IgD-negative memory B cell (primary cell): ENCODE results near the gene NAXD. TPM values are rescaled to one million over a fixed set of nuclear protein-coding genes. Genes with fewer than 3 reads are reported as not detected.
"Not testable (repeated sequence)": the region's sequence is repeated elsewhere in the genome, so short reads cannot be mapped to it uniquely, and the experiment has no call there.

ENCODE experiments used
- H3K27ac Mint-ChIP-seq, 3 donors: one replicate each; pipeline ENCODE4 v1.8.0; 2020 to 2022; ENCODE audit warnings: mild to moderate bottlenecking in 3 of 3, mixed read lengths in 3 of 3, moderate library complexity in 1 of 3
- H3K27me3 Mint-ChIP-seq: one replicate; pipeline ENCODE4 v1.8.0; 2021; ENCODE audit warnings: mixed read lengths
- H3K36me3 Mint-ChIP-seq: one replicate; pipeline ENCODE4 v1.8.0; 2020; ENCODE audit warnings: mild to moderate bottlenecking, mixed read lengths
- H3K4me1 Mint-ChIP-seq, 3 donors: one replicate each; pipeline ENCODE4 v1.8.0; 2020 to 2022; ENCODE audit warnings: mixed read lengths in 3 of 3, mild to moderate bottlenecking in 1 of 3
- H3K4me3 Mint-ChIP-seq, 4 donors: one replicate each; pipeline ENCODE4 v1.8.0; 2020 to 2022; ENCODE audit warnings: mild to moderate bottlenecking in 4 of 4, mixed read lengths in 4 of 4, moderate library complexity in 3 of 4
- H3K9me3 Mint-ChIP-seq, 3 donors: one replicate each; pipeline ENCODE4 v1.8.0; 2020 to 2021; ENCODE audit warnings: mixed read lengths in 3 of 3, mild to moderate bottlenecking in 1 of 3
- polyA plus RNA-seq: library from polyadenylated mRNA; unstranded; fragments of 300-500 nt; fragmentation: Illumina TruSeq; gene quantifications from one replicate; pipeline ENCODE4 v1.2.3, GENCODE V29; 2021

NAXD gene
- polyA plus RNA-seq, 1 donor from 2014 or later: 20.5 TPM

DNA sequence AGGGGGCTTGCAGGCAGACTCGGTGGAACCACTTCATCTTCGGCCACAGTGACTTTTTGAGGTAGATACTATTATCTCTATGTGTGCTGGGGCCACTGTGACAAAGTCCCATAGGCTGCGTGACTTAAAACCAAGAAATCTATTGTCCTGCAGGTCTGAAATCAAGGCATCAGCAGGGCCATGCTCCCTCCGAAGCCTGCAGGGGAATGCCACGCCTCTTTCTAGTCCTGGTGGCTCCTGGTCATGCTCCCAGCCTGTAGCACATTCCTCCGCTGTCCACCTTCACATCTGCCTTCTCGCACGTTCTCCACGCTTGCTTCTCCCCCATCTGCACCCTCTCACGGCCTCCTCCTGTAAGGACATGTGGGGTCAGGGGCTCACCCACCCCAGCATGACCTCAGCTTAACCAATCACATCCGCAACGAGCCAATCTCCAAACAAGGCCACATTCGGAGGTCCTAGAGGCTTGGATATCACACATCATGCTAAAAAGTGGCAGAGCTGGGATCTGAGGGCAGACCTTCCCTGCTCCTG is 32.9 kb upstream of the NAXD start:
- H3K9me3 Mint-ChIP-seq: no peaks in the 10 kb centered on the region

DNA sequence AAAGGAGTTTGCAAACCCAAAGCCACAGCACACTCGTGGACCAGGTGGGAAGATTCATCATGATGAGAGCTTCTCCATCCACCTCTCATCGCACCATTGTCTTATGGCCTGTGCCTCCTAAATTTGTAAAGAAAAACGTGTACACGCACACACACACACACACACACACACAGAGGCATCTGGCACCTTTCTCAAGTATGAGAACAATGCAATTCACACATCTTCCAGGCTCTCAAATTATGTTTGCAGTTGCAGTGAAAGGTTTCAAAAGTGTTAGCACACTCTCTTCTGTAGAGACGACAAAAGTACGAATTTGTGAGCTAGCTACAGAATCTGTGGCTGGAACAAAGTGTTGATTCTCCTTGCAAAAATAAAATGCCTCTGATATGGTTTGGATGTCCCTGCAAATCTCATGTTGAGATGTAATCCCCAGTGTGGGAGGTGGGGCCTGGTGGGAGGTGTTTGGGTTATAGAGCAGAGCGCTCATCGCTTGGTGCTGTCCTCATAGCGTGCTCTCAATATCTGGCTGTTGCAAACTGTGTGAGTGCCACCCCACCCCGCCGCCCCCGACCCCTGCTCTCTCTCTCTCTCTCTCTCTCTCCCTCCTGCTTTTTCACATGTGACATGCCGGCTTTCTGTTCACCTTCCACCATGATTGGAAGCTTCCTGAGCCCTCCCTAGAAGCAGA is 32.0 kb upstream of the NAXD start:
- Mint-ChIP-seq H3K36me3 (no peaks in the 10 kb centered on the region), H3K27ac (no peak overlapping the region), H3K4me1 (no peaks in the 10 kb centered on the region), H3K9me3 (no peaks in the 10 kb centered on the region), H3K27me3 (peaks cover 30% of the 10 kb centered on the region), H3K4me3 (no peak overlapping the region)

More for the DNA sequence above, 32.9 kb upstream of the NAXD start:
- H3K4me3 Mint-ChIP-seq: no peak overlapping the region
- no peaks in the 10 kb centered on the region for H3K36me3 Mint-ChIP-seq
- peaks cover 35% of the 10 kb centered on the region for H3K27me3 Mint-ChIP-seq
- H3K27ac Mint-ChIP-seq: no peak overlapping the region
- no peaks in the 10 kb centered on the region for H3K4me1 Mint-ChIP-seq

DNA sequence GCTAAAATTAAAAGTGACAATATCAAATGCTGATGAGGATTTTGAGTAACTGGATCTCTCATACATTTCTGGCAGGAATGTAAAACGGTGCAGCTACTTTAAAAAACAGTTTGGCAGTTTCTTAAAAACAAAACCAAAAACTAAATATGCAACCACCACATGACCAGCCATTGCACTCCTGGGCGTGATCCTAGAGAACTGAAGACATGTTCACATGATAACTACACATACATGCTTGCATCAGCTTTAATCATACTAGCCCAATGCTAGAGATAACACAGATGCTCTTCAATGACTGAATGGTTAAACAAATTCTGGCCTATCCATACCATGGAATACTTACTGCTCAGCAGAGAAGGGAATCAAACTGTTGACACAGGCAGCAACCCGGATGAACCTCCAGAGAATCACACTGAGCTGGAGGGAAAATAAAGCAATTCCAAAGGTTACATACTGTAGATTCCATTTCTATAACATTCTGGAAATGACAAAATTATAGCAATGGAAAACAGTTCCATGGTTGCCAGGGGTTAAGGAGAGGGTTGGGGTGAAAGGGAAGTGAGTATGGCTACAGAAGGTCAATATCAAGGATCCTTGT is 25.5 kb upstream of the NAXD start:
- Mint-ChIP-seq H3K9me3 (no peaks in the 10 kb centered on the region), H3K36me3 (no peaks in the 10 kb centered on the region), H3K27me3 (peaks cover 8% of the 10 kb centered on the region), H3K4me1 (peaks cover 0 to 2% (median 0%) of the 10 kb centered on the region in 3 donors), H3K4me3 (no peak overlapping the region), H3K27ac (no peak overlapping the region)

DNA sequence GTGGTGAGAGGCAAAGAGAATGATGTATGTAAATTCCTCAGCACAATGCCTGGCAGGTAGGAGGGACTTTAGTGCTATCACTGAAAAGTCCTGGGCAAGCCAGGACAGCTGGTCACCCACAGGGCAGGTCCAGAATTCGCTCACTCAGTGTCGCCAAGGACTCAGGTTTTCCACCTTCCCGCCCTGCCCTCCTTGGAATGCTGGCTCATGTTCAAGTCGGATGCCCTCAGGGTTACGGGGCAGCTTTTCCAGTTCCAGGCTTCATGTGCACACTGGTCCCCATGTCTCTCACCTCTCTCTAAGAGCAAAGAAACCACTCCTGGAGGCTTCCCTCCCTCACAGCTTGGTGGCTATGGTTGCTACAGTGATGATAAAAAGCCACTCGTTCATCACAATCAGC is 24.8 kb upstream of the NAXD start:
- H3K27me3 Mint-ChIP-seq: peaks cover 8% of the 10 kb centered on the region
- no peaks in the 10 kb centered on the region for H3K9me3 Mint-ChIP-seq

DNA sequence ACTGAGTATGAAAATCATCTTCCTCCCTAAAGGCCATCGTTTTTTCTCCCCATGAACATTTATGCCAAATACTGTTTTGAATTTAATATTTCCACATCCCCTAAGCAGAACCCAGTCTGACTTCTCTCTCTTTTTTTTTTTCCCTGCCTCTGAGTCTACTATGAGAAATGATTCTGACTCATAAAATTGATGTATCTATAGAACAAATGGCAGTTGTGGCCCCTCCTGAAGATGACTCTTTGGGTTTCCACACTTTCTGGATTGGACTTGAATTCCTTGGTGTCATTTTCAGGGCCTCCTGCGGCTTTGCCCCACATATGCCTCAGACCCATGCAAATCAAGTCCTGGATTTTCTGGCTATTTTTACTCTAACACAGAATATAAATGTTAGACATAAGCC is 22.7 kb upstream of the NAXD start:
- H3K27ac Mint-ChIP-seq: no peak overlapping the region
- H3K9me3 Mint-ChIP-seq: no peaks in the 10 kb centered on the region
- no peaks in the 10 kb centered on the region for H3K36me3 Mint-ChIP-seq
- no peak overlapping the region for H3K4me3 Mint-ChIP-seq
- peaks cover 0 to 2% (median 0%) of the 10 kb centered on the region in 3 donors for H3K4me1 Mint-ChIP-seq
- peaks cover 8% of the 10 kb centered on the region for H3K27me3 Mint-ChIP-seq

More for the DNA sequence above, 24.8 kb upstream of the NAXD start:
- Mint-ChIP-seq H3K36me3 (no peaks in the 10 kb centered on the region), H3K4me3 (no peak overlapping the region), H3K4me1 (peaks cover 0 to 2% (median 0%) of the 10 kb centered on the region in 3 donors), H3K27ac (no peak overlapping the region)

DNA sequence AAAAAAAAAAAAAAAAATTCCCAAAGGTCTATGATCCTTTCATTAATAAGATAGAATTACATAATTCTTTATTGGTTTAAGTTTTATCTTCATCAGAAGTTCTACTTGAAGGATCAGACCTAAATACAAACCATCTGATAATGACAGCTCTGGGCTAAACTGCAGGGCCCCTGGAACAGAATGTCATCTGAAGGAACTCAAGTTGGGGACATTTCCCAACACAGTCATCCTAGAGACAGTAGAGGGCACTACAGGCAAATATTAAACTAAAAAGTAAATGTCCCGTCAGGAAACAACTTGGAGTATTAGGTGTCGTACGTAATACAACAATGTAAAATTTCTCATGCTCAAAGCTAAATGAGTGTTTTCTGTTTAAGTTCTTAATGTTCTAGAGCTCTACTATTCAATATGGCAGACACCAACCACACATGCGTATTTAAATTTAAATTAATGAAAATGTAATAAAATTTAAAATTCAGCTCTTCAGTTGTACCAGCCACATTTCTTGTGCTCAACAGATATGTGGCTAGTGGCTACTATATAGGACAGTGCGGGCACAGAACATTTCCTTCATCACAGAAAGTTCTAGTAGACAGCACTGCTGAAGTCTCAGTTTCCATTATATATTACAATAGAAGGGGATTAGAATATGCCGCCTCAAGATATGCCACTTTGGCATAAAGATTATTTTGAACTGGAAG is 21.8 kb upstream of the NAXD start:
- Mint-ChIP-seq H3K36me3 (no peaks in the 10 kb centered on the region), H3K9me3 (no peaks in the 10 kb centered on the region), H3K4me1 (peaks cover 0 to 2% (median 0%) of the 10 kb centered on the region in 3 donors), H3K27me3 (peaks cover 8% of the 10 kb centered on the region), H3K4me3 (no peak overlapping the region), H3K27ac (no peak overlapping the region)

DNA sequence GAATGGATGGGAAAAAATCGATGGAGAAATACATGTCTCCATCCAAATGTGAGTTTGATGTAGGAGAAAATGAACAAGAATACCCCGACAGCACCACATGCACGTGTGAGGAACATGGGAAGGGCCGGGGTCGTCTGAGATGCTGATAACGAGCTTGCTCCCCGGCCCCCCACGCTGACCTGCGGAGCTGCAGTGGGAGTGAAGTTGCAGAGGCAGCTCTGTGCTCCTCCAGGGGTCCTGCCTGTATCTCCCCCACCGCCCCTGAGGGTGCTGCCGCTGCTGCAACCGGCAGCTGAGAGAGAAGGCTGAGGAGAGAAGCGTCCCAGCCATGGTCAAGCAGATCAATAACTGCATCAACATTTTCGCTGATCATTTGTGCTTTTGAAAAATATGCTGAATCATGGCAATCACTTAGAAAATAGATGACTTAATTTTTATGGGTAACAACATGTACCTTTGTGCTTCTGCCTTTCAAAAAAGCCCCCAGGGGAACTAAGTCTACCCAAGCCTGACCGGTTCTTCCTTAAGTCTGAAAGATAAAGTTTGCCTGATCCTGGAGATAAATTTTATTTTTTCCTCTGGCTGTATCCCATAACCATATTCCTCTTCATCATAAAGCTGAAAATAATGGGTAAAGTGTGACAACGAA is 18.2 kb upstream of the NAXD start:
- peaks cover 0 to 2% (median 0%) of the 10 kb centered on the region in 3 donors for H3K4me1 Mint-ChIP-seq
- H3K27ac Mint-ChIP-seq: no peak overlapping the region
- no peaks in the 10 kb centered on the region for H3K36me3 Mint-ChIP-seq
- no peaks in the 10 kb centered on the region for H3K9me3 Mint-ChIP-seq
- no peak overlapping the region for H3K4me3 Mint-ChIP-seq
- peaks cover 4% of the 10 kb centered on the region for H3K27me3 Mint-ChIP-seq

DNA sequence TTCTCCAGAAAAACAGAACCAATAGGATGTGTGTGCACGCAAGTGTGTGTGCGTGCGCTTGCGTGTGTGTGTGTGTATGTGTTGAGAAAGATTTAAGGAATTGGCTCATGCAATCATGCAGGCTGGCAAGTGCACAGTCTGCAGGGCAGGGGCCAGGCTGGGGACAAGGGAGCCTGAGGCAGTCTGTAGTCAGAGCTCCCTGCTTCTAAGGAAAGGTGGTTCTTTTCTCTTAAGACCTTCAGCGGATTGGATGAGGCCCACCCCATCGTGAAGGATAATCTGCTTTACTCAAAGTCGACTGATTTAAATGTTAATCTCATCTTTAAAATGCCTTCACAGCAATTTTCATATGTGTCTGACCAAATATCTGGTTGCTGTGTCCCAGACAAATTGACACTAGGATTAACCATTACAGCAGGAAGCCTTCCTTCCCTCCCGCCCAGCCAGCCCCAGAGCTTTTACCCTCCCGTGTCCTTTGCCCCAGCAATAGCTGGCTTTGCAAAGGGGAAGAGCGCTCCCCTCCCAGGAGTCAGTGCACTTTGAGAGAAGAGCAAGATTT is 15.0 kb upstream of the NAXD start:
- peaks cover 2% of the 10 kb centered on the region for H3K36me3 Mint-ChIP-seq
- H3K27me3 Mint-ChIP-seq: peaks cover 6% of the 10 kb centered on the region
- no peak overlapping the region for H3K4me3 Mint-ChIP-seq
- no peaks in the 10 kb centered on the region for H3K4me1 Mint-ChIP-seq
- no peaks in the 10 kb centered on the region for H3K9me3 Mint-ChIP-seq
- H3K27ac Mint-ChIP-seq: peak overlapping the region in 1 of 3 donors; percentile 53

DNA sequence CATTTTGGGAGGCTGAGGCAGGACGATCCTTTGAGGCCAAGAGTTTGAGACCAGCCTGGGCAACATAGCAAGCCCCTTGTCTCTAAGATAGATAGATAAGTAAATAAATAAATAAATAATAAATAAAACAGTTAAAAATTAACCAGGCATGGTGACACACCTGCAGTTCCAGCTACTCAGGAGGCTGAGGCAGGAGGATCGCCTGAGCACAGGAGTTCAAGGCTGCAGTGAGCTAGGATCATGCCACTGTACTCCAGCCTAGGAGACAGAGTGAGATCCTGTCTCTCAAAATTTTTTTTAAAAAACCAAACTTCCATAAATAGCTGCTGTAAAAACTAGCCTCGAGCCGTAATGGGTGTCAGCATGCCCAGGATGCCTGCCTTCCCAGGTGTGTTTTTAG is 14.4 kb upstream of the NAXD start:
- H3K4me1 Mint-ChIP-seq: no peaks in the 10 kb centered on the region
- H3K36me3 Mint-ChIP-seq: peaks cover 2% of the 10 kb centered on the region
- no peak overlapping the region for H3K27ac Mint-ChIP-seq
- H3K27me3 Mint-ChIP-seq: peaks cover 6% of the 10 kb centered on the region
- H3K4me3 Mint-ChIP-seq: no peak overlapping the region
- H3K9me3 Mint-ChIP-seq: no peaks in the 10 kb centered on the region

DNA sequence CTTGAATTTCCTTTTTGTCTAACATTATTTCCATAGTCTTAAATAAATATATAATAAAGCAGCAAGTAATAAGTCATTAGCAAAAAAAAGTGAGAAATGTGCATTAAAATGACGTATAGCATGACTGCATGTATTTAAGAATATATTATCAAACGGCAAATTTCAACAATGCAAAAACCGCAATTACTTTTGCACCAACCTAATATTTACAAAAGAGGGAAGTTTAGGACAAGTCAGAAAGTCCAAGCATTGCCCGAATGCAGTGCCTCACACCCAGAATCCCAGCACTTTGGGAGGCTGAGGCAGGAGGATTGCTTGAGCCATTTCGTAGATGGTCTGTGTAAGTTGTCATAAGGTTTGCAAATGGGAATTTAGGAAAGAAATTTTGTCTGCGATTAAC is 10.2 kb upstream of the NAXD start:
- Mint-ChIP-seq H3K9me3 (no peaks in the 10 kb centered on the region), H3K4me1 (peaks cover 0 to 2% (median 0%) of the 10 kb centered on the region in 3 donors), H3K27ac (no peak overlapping the region), H3K36me3 (peaks cover 2% of the 10 kb centered on the region), H3K27me3 (peaks cover 6% of the 10 kb centered on the region), H3K4me3 (no peak overlapping the region)

DNA sequence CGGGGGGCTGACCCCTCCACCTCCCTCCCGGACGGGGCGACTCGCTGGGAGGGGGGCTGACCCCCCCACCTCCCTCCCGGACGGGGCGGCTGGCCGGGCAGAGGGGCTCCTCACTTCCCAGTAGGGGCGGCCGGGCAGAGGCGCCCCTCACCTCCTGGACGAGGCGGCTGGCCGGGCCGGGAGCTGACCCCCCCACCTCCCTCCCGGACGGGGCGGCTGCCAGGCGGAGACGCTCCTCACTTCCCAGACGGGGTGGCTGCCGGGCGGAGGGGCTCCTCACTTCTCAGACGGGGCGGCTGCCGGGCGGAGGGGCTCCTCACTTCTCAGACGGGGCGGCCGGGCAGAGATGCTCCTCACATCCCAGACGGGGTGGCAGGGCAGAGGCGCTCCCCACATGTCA is 9.1 kb upstream of the NAXD start:
- not testable (repeated sequence) for H3K27ac Mint-ChIP-seq, H3K27me3 Mint-ChIP-seq, H3K4me3 Mint-ChIP-seq, H3K36me3 Mint-ChIP-seq, H3K9me3 Mint-ChIP-seq, H3K4me1 Mint-ChIP-seq

DNA sequence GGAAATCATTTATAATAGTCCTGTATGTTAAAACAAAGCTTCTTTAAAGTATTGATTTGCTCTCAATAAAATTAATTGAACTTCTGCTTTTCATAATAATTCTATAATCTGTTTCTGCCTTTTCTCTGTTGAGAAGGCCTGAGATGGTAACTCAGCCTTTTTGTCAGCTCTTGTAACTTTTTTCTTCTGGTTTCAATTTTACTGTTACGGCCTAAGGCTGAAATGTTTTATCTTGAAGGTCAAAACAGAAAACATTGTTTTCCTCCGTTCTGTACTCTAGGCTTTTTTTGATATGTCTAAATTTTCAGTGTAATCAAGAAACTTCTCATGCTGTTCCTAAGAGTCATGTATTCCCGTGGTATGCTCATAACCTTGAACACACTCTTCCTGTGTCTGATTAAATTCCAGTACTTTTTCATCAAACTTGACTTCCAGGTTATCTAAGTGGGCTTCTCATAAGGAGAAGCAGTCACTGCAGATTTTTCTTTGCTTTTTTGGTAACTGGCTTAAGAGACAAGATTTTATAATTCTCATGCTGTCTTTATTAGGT is 7.6 kb upstream of the NAXD start:
- H3K4me3 Mint-ChIP-seq: no peak overlapping the region

DNA sequence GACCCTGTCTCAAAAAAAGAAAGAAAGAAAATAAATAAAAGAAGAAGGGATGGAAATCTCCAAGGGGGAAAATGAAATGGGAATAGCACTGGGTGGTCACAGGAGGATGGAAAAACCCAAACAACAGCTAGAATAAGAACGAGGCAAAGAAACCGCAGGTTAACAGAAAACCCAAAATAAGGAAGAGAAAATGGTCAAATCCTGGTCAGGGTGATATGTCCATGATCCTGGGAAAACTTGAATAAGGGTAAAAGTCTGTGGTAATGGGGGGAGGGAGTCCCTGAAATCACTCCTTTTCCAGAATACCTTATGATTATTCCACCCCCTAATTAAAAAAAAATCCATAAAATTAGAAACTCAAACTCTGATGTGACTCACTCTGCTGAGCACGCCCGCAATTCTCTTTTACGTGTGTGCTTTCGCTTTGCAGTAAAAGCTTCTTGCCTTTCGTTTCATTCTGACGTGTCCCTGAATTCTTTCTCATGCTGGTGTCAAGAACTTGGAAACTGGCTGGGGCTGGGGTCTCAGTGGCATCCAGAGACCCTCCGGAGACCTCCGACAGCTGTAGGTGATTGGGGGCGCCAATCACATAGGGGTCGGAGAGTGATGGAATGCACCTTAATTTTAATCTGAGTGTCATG is 4.3 kb upstream of the NAXD start:
- Mint-ChIP-seq H3K27ac (peak overlapping the region in 2 of 3 donors; percentile 33 to 48), H3K4me1 (peaks cover 9 to 18% (median 18%) of the 10 kb centered on the region in 3 donors), H3K36me3 (peaks cover 2% of the 10 kb centered on the region), H3K4me3 (peak overlapping the region; percentile 58 to 91 (median 70)), H3K27me3 (no peaks in the 10 kb centered on the region), H3K9me3 (no peaks in the 10 kb centered on the region)

More for the DNA sequence above, 7.6 kb upstream of the NAXD start:
- Mint-ChIP-seq H3K36me3 (peaks cover 2% of the 10 kb centered on the region), H3K9me3 (no peaks in the 10 kb centered on the region), H3K4me1 (peaks cover 8 to 13% (median 9%) of the 10 kb centered on the region in 3 donors), H3K27ac (no peak overlapping the region), H3K27me3 (peaks cover under 1% of the 10 kb centered on the region)

DNA sequence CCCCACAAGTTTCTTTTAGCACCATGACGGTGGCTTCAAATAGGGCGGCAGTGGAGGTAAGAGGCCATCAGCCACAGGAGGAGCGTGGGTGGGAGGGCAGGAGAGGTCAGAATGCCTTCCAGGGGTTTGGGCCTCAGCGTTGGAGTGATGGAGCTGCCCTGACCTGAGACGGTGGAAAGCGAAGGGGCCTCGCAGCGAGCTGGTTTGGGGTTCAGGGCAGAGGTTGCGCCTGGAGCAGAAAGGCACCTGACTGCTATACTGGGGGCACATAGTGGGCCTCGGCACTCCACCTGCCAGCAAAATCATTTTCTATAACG is 382 bp upstream of the NAXD start:
- peaks cover 2% of the 10 kb centered on the region for H3K36me3 Mint-ChIP-seq
- no peaks in the 10 kb centered on the region for H3K9me3 Mint-ChIP-seq
- H3K27ac Mint-ChIP-seq: peak overlapping the region; percentile 14 to 95 (median 59)
- H3K4me3 Mint-ChIP-seq: peak overlapping the region; percentile 88 to 98 (median 92)
- H3K4me1 Mint-ChIP-seq: peaks cover 19 to 31% (median 30%) of the 10 kb centered on the region in 3 donors
- H3K27me3 Mint-ChIP-seq: no peaks in the 10 kb centered on the region
